ENCODE measurements around the gene MLLT3. TPM values are rescaled to one million over a fixed set of nuclear protein-coding genes. Genes with fewer than 3 reads are reported as not detected.

The MLLT3 gene
- total RNA-seq, 2 experiments from 2014 or later, result 59.1 to 60.8 TPM

DNA sequence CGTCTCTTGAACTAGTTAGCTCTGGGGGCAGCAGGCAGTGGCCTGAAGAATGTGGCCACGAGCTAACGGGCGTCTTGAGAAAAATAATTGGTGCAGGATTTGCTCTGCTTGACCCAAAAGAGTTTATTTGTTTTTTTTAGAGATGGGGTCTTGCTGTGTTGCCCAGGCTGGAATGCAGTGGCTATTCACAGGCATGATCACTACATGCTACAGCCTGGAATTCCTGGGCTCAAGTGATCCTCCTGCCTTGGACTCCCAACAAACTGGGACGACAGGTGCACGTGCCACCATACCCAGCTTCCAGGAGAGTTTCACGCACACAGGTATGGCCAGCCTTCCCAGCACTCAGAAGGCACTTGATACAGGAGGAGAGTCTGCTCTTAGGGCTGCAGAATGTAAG, 203.8 kb downstream of the MLLT3 start:
- H3K4me3 Mint-ChIP-seq, result no peak overlapping the region
- intact Hi-C loops (cut with micrococcal nuclease), result no loop called here
- no peak overlapping the region for H3K27ac Mint-ChIP-seq
- ATAC-seq (no peak), DNase-seq (no peak)
- CTCF ChIA-PET, result interaction anchor here (1.5 kb wide), 1 partner anchor 204 kb away, joined by 4 read pairs; the partner anchor contains the start of gene MLLT3
- TF ChIP-seq, protein P1, sequence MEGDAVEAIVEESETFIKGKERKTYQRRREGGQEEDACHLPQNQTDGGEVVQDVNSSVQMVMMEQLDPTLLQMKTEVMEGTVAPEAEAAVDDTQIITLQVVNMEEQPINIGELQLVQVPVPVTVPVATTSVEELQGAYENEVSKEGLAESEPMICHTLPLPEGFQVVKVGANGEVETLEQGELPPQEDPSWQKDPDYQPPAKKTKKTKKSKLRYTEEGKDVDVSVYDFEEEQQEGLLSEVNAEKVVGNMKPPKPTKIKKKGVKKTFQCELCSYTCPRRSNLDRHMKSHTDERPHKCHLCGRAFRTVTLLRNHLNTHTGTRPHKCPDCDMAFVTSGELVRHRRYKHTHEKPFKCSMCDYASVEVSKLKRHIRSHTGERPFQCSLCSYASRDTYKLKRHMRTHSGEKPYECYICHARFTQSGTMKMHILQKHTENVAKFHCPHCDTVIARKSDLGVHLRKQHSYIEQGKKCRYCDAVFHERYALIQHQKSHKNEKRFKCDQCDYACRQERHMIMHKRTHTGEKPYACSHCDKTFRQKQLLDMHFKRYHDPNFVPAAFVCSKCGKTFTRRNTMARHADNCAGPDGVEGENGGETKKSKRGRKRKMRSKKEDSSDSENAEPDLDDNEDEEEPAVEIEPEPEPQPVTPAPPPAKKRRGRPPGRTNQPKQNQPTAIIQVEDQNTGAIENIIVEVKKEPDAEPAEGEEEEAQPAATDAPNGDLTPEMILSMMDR (IDR thresholded peaks at IDR 0.05), result no peak
- H3K36me3 Mint-ChIP-seq (ENCODE audit: low read depth), result peaks cover 6% of the 10 kb centered on the region
- POLR2A ChIA-PET, result interaction anchor here (0.6 kb wide), 1 partner anchor 135 kb away, joined by 3 read pairs; no protein-coding TSS in a partner anchor
- no peaks in the 10 kb centered on the region for H3K27me3 Mint-ChIP-seq
- H3K9me3 Mint-ChIP-seq, result no peaks in the 10 kb centered on the region
- H3K4me1 Mint-ChIP-seq (ENCODE audit: low read depth), result peaks cover 30% of the 10 kb centered on the region

DNA sequence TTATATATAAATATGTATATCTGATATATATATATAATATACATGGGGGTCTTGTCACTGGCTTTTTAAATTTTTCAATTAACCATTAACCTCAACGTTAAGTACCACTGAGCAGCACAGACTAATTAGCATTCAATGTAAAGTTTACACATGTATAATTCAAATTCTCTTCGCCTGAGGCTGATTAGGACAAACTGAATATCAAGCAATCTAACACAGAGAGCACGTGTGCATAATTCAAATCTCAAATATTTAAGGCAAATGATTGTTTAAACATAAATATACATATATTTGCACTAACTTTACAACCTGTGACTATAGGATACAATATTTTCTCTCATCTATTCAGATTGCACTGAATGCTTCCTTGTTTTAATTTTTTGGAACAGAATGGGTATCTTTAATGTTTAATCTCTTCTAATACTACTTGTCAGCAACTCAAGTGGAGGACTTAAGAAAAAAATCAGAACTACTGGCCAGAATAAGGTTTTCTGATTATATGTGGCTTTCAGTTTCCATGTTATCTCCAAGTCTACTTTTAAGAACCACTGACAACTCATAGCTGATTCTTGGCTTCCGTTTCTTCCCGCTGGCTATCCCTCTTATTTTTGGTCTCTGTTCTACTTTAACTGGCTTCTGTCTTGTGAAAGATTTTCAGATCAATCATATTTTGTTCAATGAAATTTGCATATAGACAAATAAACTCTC, 204.8 kb downstream of the MLLT3 start:
- no peak overlapping the region for H3K27ac Mint-ChIP-seq
- TF ChIP-seq, protein P1 (IDR thresholded peaks at IDR 0.05), result no peak
- POLR2A ChIA-PET, result interaction anchor here (0.6 kb wide), 1 partner anchor 134 kb away, joined by 3 read pairs; no protein-coding TSS in a partner anchor
- peaks cover 14% of the 10 kb centered on the region for H3K36me3 Mint-ChIP-seq (ENCODE audit: low read depth)
- no peak for DNase-seq
- H3K9me3 Mint-ChIP-seq, result no peaks in the 10 kb centered on the region
- no peak overlapping the region for H3K4me3 Mint-ChIP-seq
- H3K4me1 Mint-ChIP-seq (ENCODE audit: low read depth), result peaks cover 33% of the 10 kb centered on the region
- H3K27me3 Mint-ChIP-seq, result no peaks in the 10 kb centered on the region
- no peak for ATAC-seq
- CTCF ChIA-PET, result interaction anchor here (1.5 kb wide), 1 partner anchor 205 kb away, joined by 4 read pairs; the partner anchor contains the start of gene MLLT3
- intact Hi-C loops (cut with micrococcal nuclease), result no loop called here

DNA sequence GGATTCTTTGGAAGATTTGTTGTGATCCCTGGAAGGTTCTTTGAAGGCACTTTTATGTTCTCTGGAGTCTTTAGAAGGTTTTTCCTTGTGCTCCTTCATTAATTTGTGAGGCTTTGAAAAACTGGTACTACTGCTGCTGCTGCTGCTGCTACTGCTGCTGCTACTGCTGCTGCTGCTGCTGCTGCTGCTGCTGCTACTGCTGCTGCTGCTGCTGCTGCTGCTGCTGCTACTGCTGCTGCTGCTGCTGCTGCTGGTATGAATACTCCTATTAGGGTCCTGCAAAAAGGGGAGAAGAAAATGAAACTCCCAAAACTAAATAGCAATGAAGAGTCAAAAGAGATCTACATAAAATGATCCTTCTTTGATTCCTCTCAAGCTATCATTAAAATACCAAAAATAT, 208.1 kb downstream of the MLLT3 start:
- TF ChIP-seq, protein P1 (IDR thresholded peaks at IDR 0.05), result no peak
- H3K27me3 Mint-ChIP-seq, result no peaks in the 10 kb centered on the region
- H3K9me3 Mint-ChIP-seq, result no peaks in the 10 kb centered on the region
- ATAC-seq, result no peak
- no peak for DNase-seq
- no peak overlapping the region for H3K27ac Mint-ChIP-seq
- CTCF ChIA-PET, result interaction anchor here (1.5 kb wide), 1 partner anchor 208 kb away, joined by 4 read pairs; the partner anchor contains the start of gene MLLT3
- H3K4me3 Mint-ChIP-seq, result no peak overlapping the region
- POLR2A ChIA-PET, result interaction anchor here (1.0 kb wide), 1 partner anchor 98 kb away, joined by 3 read pairs; no protein-coding TSS in a partner anchor
- H3K36me3 Mint-ChIP-seq (ENCODE audit: low read depth), result peaks cover 24% of the 10 kb centered on the region
- H3K4me1 Mint-ChIP-seq (ENCODE audit: low read depth), result peaks cover 36% of the 10 kb centered on the region
- intact Hi-C loops (cut with micrococcal nuclease), result no loop called here

DNA sequence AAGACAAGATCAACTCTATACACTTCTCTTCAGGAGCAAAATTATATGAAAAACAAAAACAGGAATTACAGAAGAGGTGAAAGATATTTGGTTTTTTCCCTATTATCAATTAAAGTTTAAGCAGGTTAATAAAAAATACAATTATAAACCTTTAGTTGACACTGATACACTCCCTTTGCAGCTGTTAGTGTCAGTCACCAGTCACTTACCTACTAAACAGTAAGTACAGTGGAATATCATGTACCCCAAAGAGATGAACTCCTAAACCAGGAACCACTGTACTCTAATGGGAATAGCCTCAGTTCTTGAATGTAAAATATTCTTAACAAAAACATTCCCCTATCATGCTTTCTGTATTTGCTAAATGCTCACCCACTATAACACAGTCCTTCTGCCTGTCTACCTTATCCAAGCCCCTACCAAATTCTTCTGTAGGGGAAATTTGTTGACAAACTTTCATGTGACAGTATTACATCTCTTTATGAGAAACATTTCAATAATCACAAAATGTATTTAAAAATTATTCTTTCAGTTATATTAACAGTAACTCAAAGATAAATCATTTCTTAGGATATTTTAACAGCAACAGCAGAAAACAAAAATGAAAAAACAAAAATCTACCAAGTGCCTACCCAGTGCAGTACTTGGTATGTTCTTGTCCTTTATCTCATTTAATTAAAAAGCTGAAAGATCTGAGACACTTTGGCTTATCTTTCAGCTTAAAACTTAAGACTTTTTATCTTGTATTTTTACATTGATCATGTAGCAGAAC, 212.8 kb downstream of the MLLT3 start:
- no peak for ATAC-seq
- intact Hi-C loops (cut with micrococcal nuclease), result no loop called here
- CTCF ChIA-PET, result interaction anchor here (1.3 kb wide), 2 partner anchors 13 to 216 kb away, joined by 4 to 6 read pairs; no protein-coding TSS in a partner anchor

More for the DNA sequence above, 212.8 kb downstream of the MLLT3 start:
- Mint-ChIP-seq H3K9me3 (no peaks in the 10 kb centered on the region), H3K27ac (no peak overlapping the region), H3K27me3 (no peaks in the 10 kb centered on the region), H3K4me1 (ENCODE audit: low read depth) (peaks cover 32% of the 10 kb centered on the region), H3K36me3 (ENCODE audit: low read depth) (peaks cover 29% of the 10 kb centered on the region), H3K4me3 (no peak overlapping the region)
- DNase-seq, result no peak
- TF ChIP-seq, protein P1 (IDR thresholded peaks at IDR 0.05), result no peak
- POLR2A ChIA-PET, result interaction anchor here (0.5 kb wide), 1 partner anchor 13 kb away, joined by 3 read pairs; no protein-coding TSS in a partner anchor

Data from activated CD8-positive, alpha-beta T cell treated with anti-CD3 and anti-CD28 coated beads for 36 hours (primary cell).